NCI-H2196 treated with DMSO at 0.1 percent for 48 hours (cell line): ENCODE data around the gene MEIKIN.

ENCODE experiments used
- DNase-seq: peaks from one replicate; lab custom pipeline; 2025; ENCODE audit not compliant: unreplicated experiment; lab: John Stamatoyannopoulos, UW

MEIKIN gene

DNA sequence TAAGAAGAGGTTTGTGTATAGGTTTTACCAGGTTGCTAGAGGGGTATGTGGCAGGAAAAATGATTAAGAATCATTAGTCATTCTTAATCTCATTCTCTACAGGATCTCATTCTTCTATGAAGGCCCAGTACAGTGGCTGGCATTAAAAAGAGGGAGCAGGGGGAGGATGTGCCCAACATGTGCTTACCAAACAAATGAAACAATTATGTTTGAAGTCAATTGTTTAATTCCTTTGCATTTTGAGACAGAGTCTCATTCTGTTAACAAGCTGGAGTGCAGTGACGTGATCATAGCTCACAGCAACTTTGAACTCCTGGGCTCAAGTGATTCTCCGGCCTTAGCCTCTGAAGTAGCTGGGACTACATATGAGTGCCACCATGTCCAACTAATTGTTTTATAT is 171.7 kb downstream of the MEIKIN start:
- DNase-seq = no peak

DNA sequence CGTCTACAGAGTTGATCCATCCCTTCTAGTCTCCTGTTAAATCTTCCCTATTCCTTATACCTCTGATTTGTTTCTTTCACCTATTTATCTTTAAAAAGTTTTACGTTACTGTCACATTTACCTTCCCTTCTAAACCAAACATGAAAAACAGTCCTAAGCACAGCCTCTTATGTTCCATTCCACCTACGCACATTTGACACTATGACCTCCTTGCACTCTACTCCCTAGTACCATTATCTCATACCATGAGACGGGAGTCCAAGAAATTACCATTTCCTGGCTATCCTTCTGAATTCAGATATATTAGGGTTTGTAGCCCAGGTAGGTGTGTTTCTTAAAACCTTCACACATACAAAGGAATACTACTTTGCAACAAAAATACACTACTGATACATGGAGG is 173.8 kb downstream of the MEIKIN start:
- DNase-seq = no peak

DNA sequence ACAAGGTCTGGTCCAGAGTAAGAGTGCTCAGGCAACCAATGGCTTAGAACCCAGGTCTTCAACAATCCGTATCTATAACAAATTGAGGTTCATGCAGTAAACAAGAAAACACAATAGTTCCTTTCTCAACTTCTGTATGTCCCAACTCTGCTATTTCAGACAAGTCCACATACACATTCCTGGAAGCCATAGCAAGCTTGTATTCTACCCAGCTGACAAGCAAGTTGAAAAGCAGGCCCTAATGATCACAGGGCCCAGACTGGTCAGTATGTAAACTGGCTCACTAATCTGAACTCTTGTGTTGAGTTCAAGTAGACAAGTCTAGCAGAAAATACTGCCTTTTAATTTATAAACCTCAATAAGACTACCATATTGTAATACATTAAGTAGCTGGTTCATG is 175.5 kb downstream of the MEIKIN start:
- DNase-seq = no peak

DNA sequence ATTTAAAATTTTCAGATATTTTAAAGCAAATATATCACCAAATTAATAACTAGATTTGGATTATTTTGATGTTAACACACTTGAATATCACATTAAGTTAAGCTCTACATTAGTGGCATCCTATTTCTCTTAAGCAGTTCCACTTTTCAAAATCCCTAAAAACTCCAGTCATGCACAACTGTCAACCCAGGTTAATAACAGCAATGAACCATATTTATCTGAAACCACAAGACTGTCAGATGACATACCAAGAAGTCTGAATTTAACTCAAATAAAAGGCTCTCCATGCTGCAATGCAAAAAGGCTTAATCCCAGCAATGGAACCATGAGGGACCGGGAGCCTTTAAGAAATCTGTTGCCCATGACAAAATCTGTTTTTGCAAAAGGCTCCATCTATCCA is 176.1 kb downstream of the MEIKIN start:
- DNase-seq = no peak

DNA sequence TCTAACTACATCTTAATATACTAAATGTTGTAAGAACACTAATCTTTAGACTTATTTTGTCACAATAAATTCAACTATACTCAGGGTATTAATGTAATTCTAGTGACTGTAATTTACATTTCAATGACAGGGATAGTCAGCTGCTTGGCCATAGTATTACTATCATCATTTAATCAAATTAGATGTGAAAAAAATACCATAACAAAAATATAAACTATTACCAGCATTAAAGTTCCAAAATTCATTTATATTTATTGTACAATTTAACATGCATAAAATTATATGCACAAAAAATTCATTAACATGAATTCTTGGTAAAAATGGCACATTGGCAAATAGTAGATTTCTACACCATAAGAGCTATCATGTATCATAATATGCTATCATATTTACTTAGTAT is 177.6 kb downstream of the MEIKIN start:
- no peak for DNase-seq

DNA sequence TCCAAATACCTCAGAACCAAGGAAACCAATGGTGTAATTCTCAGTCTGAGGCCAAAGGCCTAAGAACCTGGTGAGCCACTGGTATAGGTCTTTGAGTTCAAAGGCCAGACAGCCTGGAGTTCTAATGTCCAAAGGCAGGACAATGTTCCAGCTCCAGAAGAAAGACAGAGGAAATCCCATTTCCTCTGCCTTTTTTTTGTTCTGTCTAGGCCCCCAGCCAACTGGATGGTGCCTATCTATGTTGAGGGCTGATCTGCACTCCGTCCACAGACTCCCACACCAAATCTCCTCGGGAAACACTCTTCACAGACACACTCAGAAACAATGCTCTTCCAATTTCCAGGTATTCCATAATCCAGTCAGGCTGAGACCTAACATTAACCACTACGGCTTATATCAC is 178.8 kb downstream of the MEIKIN start:
- no peak for DNase-seq

DNA sequence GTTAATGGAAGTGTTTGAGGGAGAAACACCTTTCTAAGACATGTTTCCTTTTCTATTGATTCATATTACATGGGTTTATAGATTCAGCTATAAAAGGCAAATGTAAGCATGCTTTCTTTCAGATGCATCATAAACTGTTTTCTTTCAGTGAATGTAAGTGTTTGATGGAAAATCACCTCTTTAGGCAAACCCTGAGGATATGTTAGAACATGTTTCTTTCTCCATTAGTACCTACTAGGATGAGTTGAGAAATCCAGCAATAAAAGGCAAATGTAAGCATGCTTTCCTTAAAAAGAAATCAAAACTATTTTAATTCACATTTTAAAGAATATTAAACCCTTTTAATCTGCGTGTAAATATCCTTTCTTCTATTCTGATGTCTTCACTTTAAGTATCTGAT is 180.2 kb downstream of the MEIKIN start:
- no peak for DNase-seq

DNA sequence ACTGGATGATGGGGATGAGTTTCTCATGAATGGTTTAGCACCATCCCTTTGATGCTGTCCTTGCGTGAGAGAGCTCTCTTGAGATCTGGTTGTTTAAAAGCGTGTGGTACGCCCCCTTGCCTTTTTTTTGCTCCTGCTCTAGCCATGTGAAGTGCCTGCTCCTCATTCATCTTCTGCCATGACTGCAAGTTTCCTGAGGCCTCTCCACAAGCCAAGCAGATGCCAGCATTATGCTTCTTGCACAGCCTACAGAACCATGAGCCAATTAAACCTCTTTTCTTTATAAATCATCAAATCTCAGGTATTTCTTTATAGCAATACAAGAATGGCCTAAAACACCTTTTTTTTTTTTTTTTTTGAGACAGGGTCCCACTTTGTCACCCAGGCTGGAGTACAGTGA is 181.5 kb downstream of the MEIKIN start:
- DNase-seq = no peak

DNA sequence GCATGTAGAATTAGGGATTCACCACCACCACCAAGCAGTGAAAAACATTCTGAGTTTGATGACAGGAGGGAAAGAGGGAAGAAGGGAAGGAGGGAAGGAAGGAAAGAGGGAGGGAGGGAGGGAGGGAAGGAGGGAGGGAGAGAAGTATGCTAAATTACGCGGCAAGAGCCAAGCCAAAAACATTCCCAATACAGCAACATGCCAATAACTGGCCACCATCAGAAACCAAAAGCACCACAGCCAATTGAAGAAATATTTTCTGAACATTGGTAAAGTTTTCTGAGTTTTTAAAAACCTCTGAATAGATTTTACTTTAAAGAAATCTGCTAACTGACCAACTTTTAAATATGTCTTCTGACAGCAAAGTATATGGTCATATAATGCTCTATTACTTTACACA is 184.7 kb downstream of the MEIKIN start:
- DNase-seq = no peak

DNA sequence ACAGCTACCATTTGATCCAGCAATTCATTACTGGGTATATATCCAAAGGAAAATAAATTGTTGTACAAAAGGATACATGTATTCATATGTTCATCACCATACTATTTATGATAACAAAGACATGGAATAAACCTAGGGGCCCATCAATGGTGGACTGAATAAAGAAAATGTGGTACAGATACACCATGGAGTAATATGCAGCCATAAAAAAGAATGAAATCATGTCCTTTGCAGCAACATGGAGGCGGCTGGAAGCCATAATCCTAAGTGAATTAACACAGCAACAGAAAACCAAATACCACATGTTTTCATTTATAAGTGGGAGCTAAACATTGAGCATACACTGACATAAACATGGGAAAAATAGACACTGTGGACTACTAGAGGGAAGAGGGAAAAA is 185.8 kb downstream of the MEIKIN start:
- no peak for DNase-seq

DNA sequence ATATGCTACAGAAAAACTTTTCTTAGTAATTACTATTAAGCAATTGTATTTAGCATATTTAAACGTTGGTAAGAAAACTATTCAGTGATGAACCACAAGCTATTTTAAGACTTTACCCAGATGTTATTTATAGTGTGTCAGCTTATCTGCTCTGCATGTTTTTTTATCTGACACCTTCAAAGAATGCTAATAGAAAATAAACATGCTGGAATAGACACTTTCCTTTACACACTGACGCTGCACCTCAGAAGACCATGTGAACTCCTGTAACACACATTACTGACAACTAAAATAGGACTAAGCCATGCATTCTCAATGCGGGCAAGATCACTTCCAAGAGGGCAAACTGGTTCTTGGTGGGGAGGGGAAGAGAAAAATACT is 187.0 kb downstream of the MEIKIN start:
- DNase-seq = no peak

DNA sequence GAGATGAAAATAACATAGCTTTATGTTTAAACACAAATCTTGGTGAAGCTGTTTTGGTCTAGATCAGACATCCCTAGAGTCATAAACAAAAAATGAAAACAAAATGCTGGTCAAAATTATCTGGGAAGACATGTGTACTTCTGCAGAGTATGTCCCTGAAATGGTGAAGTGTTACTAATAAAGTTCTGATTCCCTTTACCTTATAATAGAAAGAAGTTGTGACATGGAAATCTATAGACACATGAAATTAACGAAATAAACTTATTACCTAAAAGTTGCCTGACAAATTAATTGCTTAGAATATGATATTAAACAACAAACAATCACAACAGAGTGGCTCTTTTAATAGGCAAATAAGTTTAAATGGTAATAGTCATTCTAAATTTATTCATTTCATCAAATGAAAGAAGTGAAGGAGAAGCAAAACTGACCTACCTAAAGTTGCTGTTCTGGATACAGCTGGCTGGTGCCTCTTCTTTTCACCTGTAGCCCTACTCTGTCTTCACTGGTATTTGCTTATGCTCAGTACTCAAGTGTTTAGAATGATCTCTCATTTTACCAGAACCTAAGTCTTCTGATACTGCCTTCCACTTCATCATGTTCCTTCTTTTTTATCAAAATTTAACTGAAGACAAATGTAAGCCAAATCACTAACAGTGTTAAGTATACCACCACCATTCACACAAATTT is 187.5 kb downstream of the MEIKIN start:
- DNase-seq = no peak
